NB4 (cell line): ENCODE measurements around the gene SERBP1.

Source experiments
- MYC ChIP-seq: IDR thresholded peaks from 2 replicates; pipeline ENCODE4 v1.6.1; 2011; ENCODE audit warnings: low read depth, low read length
- POLR2A ChIP-seq: IDR thresholded peaks from 2 replicates; pipeline ENCODE4 v1.6.1; 2011; ENCODE audit warnings: mild to moderate bottlenecking; ENCODE audit not compliant: insufficient read length; ENCODE audit errors: extremely low read depth
- TF ChIP-seq, protein P1 (sequence below): IDR thresholded peaks from one replicate; pipeline ENCODE4 v1.5.1; 2012; ENCODE audit warnings: low read depth, low read length
- TF ChIP-seq, protein P2 (sequence below): IDR thresholded peaks from 2 replicates; pipeline ENCODE4 v1.6.1; 2011; ENCODE audit warnings: low read depth, low read length

DNA sequence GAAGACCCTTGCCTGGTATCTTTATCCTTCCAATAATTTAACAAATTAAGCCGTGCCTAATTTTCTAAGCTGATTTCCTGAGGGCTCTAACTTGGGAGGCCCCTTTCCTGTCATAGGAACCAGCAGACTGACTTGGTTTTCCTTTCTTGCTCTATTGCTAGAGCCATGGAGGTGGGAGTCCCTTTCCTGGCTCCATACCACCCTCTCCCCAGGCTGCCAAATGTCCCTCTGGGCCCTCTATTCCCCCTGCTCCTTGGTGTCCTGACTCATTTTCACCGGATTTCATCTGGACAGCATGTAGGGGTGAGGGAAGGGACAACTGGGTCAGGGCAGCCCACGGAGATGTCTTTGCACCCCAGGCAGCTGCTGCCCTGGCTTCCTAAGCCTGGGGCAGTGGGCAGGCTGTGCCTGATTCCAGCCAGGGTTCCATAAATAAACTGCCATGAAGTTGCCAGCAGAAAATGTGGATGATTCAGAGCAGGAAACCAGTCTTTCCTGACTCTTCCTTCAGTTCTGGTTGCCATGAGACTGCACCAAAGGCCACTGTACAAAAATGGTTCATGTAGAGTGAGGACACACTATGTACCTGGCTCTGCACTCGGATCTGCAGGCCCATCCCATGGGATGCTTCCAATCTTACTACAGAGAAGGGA is 38.0 kb upstream of the SERBP1 start:
- TF ChIP-seq, protein P1, sequence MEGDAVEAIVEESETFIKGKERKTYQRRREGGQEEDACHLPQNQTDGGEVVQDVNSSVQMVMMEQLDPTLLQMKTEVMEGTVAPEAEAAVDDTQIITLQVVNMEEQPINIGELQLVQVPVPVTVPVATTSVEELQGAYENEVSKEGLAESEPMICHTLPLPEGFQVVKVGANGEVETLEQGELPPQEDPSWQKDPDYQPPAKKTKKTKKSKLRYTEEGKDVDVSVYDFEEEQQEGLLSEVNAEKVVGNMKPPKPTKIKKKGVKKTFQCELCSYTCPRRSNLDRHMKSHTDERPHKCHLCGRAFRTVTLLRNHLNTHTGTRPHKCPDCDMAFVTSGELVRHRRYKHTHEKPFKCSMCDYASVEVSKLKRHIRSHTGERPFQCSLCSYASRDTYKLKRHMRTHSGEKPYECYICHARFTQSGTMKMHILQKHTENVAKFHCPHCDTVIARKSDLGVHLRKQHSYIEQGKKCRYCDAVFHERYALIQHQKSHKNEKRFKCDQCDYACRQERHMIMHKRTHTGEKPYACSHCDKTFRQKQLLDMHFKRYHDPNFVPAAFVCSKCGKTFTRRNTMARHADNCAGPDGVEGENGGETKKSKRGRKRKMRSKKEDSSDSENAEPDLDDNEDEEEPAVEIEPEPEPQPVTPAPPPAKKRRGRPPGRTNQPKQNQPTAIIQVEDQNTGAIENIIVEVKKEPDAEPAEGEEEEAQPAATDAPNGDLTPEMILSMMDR = no peak
- TF ChIP-seq POLR2A = no peak
- TF ChIP-seq, protein P2, sequence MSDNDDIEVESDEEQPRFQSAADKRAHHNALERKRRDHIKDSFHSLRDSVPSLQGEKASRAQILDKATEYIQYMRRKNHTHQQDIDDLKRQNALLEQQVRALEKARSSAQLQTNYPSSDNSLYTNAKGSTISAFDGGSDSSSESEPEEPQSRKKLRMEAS = no peak
- no peak for TF ChIP-seq MYC
